ENCODE measurements around the gene RTL10. TPM values are rescaled to one million over a fixed set of nuclear protein-coding genes. Genes with fewer than 3 reads are reported as not detected.
A peak's percentile ranks its signal among the peaks of the same experiment; 100 is the strongest.

Gene RTL10
- polyA plus RNA-seq, 2 of the 4 experiments (the other 2 are of a cell fraction), result 4.4 to 5.1 TPM

DNA sequence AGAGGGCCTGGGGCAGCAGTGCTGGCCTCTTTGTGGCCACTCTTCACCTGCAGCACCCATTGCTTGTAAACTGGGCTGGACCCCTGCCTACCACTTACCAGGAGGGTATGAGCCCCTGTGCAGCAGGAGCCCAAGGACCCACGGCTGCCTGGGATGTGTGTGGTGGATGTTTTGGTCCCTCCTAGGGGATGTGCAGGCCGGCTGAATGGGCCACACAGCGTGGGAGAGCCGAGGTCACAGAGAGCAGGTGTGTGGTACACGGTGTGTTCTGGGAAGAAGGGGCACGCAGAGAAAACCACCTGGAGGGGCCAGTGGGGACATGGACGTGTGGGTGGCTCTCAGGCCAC lies 19.3 kb upstream of the RTL10 start:
- Histone ChIP-seq H3K9me3 (no peaks in the 10 kb centered on the region), H3K4me3 (no peak overlapping the region), H3K4me2 (no peak overlapping the region), H3K27ac (peak overlapping the region in 1 of 2 experiments; percentile 92; a peak in 1 of 6 replicates), H3K4me1 (peaks cover 39% of the 10 kb centered on the region)
- ChIA-PET POLR2A (no interaction called here), CTCF (interaction anchor here (3.6 kb wide), 1 partner anchor 144 kb away, joined by 15 read pairs; no protein-coding TSS in a partner anchor)
- no peak for ATAC-seq
- 76% methylated on average over 4 of the region's 7 CpGs for WGBS (ENCODE audit: missing lambda C conversion rate)
- DNase-seq (ENCODE audit: low read depth in 1 of 2, low spot score in 1 of 2), result no peak
- FAIRE-seq, result no peak
- TF ChIP-seq KDM5A (IDR thresholded peaks at IDR 0.05) (no peak), CBX2 (IDR thresholded peaks at IDR 0.05; ENCODE audit: borderline replicate concordance, low read depth) (no peak), HOXB13 (CRISPR knock-in tag; IDR thresholded peaks at IDR 0.05; ENCODE audit: low read depth) (no peak), RCOR1 (IDR thresholded peaks at IDR 0.05; ENCODE audit: low read depth, low read length) (no peak), SMC3 (IDR thresholded peaks at IDR 0.05) (no peak), TP53 (CRISPR knock-in tag; IDR thresholded peaks at IDR 0.05) (no peak), NR3C1 (IDR thresholded peaks at IDR 0.05) (no peak), CEBPB (IDR thresholded peaks at IDR 0.05) (no peak), ZSCAN20 (CRISPR knock-in tag; IDR thresholded peaks at IDR 0.05) (no peak), RARB (CRISPR knock-in tag; IDR thresholded peaks at IDR 0.05) (no peak), SREBF2 (IDR thresholded peaks at IDR 0.05) (no peak), HEYL (CRISPR knock-in tag; IDR thresholded peaks at IDR 0.05) (no peak), ZC3H11A (IDR thresholded peaks at IDR 0.05) (no peak)
- TF ChIP-seq, protein P1, sequence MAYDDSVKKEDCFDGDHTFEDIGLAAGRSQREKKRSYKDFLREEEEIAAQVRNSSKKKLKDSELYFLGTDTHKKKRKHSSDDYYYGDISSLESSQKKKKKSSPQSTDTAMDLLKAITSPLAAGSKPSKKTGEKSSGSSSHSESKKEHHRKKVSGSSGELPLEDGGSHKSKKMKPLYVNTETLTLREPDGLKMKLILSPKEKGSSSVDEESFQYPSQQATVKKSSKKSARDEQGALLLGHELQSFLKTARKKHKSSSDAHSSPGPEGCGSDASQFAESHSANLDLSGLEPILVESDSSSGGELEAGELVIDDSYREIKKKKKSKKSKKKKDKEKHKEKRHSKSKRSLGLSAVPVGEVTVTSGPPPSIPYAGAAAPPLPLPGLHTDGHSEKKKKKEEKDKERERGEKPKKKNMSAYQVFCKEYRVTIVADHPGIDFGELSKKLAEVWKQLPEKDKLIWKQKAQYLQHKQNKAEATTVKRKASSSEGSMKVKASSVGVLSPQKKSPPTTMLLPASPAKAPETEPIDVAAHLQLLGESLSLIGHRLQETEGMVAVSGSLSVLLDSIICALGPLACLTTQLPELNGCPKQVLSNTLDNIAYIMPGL (CRISPR knock-in tag; IDR thresholded peaks at IDR 0.05; ENCODE audit: borderline replicate concordance), result no peak

DNA sequence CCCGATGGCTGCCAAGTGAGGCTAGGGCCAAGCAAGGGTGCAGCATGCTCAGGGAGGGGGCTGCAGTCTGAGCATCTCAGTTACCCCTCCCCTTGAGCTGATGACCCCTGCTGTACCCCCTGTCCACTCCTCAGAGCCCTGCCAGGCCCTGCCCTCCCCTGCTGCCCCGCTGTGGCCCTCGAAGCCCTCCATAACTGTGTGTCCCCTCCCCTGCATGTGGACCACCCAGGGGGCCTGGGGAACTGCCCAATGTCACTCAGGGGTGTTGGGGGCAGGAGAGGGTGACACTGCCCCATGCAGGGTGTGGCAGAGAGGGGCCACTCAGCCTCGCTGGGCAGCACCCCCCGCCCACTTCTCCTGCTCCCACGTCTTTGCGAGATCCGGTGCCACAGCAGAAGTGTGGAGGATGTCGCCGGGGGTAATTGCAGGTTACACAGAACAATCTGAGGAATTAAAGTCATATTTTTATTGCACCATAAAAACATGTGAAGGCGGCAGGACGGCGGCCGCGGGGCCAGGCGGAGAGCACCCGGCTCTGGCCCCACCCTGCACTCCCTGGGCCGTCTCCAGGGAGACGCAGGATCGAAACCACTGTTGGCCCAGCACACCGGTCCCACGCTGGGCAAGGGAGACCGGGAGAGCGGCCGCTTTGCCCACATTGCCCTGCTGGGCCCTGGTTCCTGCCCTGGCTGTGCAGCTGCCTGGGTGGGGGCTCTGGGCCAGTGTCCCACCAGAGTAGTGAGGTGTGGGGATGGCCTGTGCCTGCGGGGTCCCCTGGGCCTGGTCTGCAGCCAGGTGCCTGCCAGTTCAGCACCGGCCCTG lies 18.7 kb upstream of the RTL10 start:
- ATAC-seq, result peak in 1 of 2 experiments; percentile 4; a peak in 1 of 6 replicates

DNA sequence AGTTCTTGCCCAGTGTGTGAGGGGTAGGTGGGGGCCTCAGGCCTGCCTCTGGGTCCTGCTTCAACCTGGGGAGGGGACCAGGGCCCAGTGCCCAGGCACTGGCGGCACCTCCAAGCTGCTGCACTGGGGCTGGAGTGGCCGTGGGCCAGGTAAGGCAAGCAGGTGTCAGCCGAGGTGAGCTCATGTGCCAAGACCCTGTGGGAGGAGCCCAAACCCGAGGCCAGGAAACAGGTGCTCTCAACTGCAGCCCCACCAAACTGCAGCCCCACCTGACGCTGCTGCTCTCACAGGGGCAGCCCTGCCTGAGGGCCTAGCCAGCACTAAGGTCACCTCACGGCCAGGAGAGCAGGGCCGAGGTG lies 18.1 kb upstream of the RTL10 start:
- 60% methylated on average over 3 of the region's 7 CpGs for WGBS (ENCODE audit: missing lambda C conversion rate)
- TF ChIP-seq HEYL (CRISPR knock-in tag; IDR thresholded peaks at IDR 0.05) (no peak), SREBF2 (IDR thresholded peaks at IDR 0.05) (no peak)
- Histone ChIP-seq H3K4me3 (no peak overlapping the region), H3K4me1 (peaks cover 27% of the 10 kb centered on the region), H3K4me2 (no peak overlapping the region), H3K9me3 (no peaks in the 10 kb centered on the region), H3K27ac (no peak overlapping the region)
- POLR2A ChIA-PET, result no interaction called here
- CTCF ChIA-PET, result no interaction called here
- ATAC-seq, result no peak
- no peak for FAIRE-seq
- no peak for DNase-seq (ENCODE audit: low read depth in 1 of 2, low spot score in 1 of 2)

More for the DNA sequence above, 18.7 kb upstream of the RTL10 start:
- TF ChIP-seq CEBPB (IDR thresholded peaks at IDR 0.05) (no peak), ESRRA (IDR thresholded peaks at IDR 0.05; ENCODE audit: borderline replicate concordance, low read length) (no peak), RAD21 (conservative IDR thresholded peaks at IDR 0.05 in 1 of 2, IDR thresholded peaks at IDR 0.05 in 1 of 2) (no peak), POLR2A (IDR thresholded peaks at IDR 0.05; ENCODE audit: low read length) (no peak), FOSB (CRISPR knock-in tag; IDR thresholded peaks at IDR 0.05) (no peak), RARB (CRISPR knock-in tag; IDR thresholded peaks at IDR 0.05) (no peak), FOXS1 (CRISPR knock-in tag; IDR thresholded peaks at IDR 0.05) (no peak), ZC3H11A (IDR thresholded peaks at IDR 0.05) (no peak), KDM5A (IDR thresholded peaks at IDR 0.05) (no peak), PHF8 (IDR thresholded peaks at IDR 0.05; ENCODE audit: borderline replicate concordance, low read depth) (no peak)
- Histone ChIP-seq H3K4me3 (no peak overlapping the region), H3K27ac (peak overlapping the region in 1 of 2 experiments; percentile 18; a peak in 1 of 6 replicates), H3K9me3 (no peaks in the 10 kb centered on the region), H3K4me2 (no peak overlapping the region), H3K4me1 (peaks cover 33% of the 10 kb centered on the region)
- DNase-seq (ENCODE audit: low read depth in 1 of 2, low spot score in 1 of 2) (no peak), FAIRE-seq (no peak)
- ChIA-PET POLR2A (no interaction called here), CTCF (no interaction called here)
- WGBS (ENCODE audit: missing lambda C conversion rate), result 76% methylated on average over 15 of the region's 27 CpGs
